ENCODE measurements around the gene PPFIA2.
A peak's percentile ranks its signal among the peaks of the same experiment; 100 is the strongest.

The PPFIA2 gene

DNA sequence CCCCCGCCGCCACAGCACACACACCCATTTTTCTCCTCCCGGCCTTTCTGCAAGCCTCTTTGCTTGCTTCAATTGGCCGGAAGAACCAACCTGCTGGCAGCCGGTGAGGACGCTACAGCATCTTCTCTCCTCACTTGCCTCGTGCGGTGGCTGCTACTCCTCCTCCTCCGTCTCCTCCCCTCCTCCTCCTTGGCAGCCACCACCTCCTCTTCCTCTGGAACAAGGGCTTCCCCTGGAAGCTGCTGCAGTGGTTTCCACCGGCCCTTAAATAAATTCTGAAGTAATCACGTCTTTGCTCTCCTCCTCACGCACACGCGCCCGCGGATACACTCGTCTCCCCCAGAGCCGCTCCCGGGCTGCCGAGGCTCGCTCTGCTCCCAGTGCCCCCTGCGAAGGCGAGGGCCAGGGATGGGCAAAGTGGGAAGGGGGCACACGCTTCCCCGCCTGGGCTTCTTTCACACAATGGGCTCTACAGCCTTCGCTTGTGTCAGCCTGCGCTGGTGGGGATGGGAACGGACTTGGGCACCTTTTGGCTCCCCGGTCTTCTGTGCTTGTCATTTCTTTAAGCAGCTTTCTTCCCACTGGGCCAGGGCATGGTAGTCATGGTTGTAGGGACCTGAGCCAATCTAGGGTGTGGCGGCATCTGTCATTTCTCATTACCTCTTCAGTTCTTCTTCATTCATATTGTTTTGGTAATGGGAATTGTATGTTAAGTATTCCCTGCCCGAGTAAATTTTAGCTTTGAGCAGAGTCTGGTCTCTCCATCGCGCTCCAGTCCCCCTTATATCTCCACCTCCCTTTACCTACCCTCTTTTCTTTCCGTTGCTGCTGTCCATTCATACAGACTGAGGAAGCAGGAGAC is at the start of gene PPFIA2:
TSS of gene PPFIA2 (minus strand) at position 161 of the 862 bp plus-strand sequence.
- peak in 1 of 2 donors; percentile 7 for DNase-seq (ENCODE audit: low read depth in 2 of 2)

DNA sequence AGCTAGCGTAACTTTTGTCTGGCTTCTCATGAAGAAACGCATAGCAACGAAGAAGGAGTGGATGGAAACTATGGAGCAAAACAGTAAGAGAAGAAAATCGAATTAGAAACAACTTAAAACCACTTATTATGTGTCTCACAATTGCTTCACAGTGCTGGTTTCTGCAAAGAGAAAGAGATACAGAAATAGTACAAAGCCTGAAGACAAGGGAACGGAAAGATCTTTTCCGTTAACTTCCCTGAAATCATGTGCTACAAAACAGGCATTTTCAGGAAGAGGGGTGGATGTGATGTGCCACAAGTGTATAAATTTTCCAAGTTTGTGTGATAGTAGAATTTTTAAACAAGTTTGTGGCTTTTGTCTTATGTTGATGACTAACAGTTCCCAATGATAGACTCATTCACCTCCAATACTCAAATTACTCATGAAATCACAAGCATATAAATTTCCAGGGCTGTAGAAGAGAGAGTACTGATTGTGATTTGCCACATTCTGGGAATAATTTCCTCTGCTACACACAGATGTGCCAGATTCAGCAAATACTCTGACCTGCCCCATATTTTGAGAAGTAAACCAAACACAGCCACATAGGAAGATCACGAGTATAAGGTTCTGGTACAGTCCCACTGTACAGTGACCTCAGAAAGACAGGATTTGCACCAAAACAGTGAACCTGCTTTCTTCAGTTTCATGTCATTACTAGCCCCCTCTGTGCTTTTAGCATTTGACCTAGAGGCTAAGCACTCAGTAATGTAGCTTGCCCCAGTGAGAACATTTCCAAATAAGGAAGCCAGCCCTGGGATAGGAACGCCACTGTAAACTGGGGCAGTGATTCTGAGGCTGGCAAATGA is 41.4 kb upstream of the PPFIA2 start:
- DNase-seq (ENCODE audit: low read depth in 2 of 2): no peak

GRCh38 chr12:81798294-81798693 is 39.1 kb upstream of the PPFIA2 start:
- DNase-seq (ENCODE audit: low read depth in 2 of 2): no peak

- no peak for DNase-seq (ENCODE audit: low read depth in 2 of 2)
Measured at GRCh38 chr12:81797100-81797499, 38.0 kb upstream of the PPFIA2 start.

GRCh38 chr12:81792666-81793065 is 33.5 kb upstream of the PPFIA2 start:
- DNase-seq (ENCODE audit: low read depth in 2 of 2): no peak

- DNase-seq (ENCODE audit: low read depth in 2 of 2): no peak
Measured at GRCh38 chr12:81779216-81779615, 20.1 kb upstream of the PPFIA2 start.

DNA sequence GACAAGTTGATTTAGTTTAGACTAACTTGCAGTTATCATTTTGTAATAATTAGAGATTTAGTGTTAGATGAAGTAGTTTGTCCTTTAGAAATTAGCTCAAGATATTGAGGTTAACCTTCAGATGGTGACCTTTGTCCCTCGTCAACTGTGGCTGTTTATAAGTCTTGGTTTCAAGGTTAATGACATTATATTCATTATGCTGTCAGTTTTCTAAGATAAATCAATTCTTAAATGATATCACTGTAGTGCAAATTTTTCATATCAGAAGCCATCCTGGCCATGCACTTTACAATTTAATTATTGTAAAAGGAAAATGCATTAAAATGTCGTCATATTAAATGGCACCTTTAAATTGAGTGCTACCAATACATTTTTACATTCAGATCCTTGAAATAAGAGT is 19.6 kb upstream of the PPFIA2 start:
- no peak for DNase-seq (ENCODE audit: low read depth in 2 of 2)

DNA sequence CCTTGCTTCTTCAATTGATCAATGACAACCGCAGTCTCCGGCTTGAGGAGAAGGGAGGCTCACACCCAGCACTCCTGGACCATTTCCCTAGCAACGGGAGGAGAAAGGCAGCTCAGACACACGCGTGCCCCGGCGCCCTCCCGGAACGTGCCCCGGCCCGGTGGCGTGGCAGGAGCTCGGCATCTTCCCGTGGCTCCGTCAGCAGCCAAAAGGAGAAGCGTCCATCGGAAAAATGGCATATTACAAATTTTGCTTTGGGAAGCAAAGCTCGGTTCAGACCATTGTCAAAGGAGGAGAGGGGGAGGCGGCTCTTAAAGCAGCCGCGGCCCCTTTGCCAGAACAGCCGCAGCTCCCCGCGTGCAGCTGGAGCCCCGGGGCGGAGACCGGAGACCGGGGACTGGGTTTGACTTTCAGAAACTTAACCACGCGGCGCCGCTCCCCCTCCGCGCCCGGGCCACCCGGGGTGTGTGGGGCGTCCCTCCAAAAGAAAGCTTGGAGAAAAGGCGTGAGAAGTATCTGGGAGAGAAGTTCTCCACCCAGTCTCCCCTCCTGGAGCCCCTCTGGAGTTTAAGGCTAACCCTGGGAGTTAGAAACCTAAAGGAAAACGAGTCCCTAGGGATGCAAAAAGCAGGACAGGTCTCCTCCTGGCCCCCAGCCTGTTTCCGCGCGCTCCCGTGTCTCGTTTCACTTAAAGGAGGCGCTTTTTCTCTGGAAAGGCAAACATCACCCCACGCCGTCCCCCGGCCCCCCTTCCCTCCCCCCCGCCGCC is 545 bp downstream of the PPFIA2 start:
- no peak for DNase-seq (ENCODE audit: low read depth in 2 of 2)

GRCh38 chr12:81757731-81758365 is 1.3 kb downstream of the PPFIA2 start:
- DNase-seq (ENCODE audit: low read depth in 2 of 2): no peak

DNA sequence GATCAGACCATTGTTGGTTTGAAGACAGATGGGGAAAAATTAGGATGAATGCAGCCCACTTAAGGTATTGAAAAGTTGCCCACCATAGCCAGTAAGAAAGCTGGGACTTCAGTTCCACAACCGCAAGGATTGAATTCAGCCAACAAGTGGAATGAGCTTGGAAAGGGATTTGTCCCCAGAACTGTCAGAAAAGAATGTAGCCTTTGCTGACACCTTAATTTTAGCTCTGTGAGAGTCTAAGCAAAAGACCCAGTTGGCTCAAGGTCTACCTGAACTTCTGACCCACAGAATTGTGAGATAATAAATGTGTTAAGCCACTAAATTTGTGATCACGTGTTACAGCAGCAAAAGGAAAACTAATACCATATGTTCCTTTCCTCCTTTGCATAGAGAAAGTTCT is 29.4 kb downstream of the PPFIA2 start:
- DNase-seq (ENCODE audit: low read depth in 2 of 2): no peak

- no peak for DNase-seq (ENCODE audit: low read depth in 2 of 2)
Measured at GRCh38 chr12:81727391-81727790, 31.8 kb downstream of the PPFIA2 start.

GRCh38 chr12:81726634-81727033 is 32.5 kb downstream of the PPFIA2 start:
- no peak for DNase-seq (ENCODE audit: low read depth in 2 of 2)

DNA sequence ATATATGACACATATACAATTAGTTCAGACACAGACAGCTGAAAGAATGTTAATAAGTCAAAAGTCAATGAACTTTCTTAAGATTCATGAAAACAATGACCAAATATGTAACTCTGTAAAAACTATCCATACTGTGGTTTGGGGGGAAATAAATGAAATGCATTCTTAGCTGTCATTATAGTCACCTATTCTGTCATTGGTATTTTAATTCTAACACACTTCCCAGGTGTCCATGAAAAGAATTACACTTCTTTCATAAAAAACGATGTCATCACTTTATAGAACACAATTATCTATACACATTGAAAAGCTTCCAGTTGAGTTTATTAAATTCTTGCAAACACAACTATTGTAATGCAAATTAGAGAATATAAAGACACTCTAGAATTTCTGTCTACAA is 35.8 kb downstream of the PPFIA2 start:
- no peak for DNase-seq (ENCODE audit: low read depth in 2 of 2)

- DNase-seq (ENCODE audit: low read depth in 2 of 2): no peak
Measured at GRCh38 chr12:81722004-81722403, 37.1 kb downstream of the PPFIA2 start.

GRCh38 chr12:81718616-81719015 is 40.5 kb downstream of the PPFIA2 start:
- no peak for DNase-seq (ENCODE audit: low read depth in 2 of 2)

DNA sequence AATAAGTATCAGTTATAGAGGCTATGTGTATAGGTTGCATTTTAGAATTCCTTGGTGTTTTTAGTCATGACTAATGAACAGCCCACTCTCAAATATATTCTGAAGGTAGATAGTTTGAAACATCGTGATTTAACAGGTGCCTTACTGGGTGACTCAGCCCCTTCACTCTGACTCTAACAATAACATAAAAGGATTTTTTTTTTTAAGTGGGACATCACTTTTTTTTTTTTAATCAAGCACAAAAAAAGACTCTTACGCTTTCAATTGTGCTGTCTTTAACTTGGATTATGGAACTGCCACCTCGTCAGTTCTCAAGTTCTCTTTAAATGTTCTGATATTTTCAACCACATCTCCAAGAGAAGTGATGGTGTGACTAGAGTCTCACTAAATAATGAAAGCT is 46.6 kb downstream of the PPFIA2 start:
- DNase-seq (ENCODE audit: low read depth in 2 of 2): no peak

DNA sequence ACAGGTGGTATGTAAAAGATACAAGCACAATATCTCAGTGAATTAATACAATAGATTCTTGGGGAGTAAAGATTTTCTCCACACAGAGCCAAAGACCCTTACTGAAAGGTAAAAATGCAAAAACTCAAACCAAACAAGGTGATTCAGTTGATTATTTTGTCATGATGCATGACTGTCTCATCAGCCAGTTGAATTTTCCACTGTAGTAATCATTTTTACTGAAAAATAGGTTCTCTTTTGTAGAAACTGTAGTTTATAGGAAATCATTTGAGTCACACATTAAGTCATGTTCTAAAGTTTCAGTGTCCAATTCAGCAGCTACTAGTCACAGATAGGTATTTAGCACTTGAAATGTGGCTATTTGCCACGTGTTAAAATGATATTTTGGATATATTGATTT is 53.6 kb downstream of the PPFIA2 start:
- no peak for DNase-seq (ENCODE audit: low read depth in 2 of 2)

GRCh38 chr12:81699551-81699950 is 59.6 kb downstream of the PPFIA2 start:
- no peak for DNase-seq (ENCODE audit: low read depth in 2 of 2)

- DNase-seq (ENCODE audit: low read depth in 2 of 2): no peak
Measured at GRCh38 chr12:81692008-81692407, 67.1 kb downstream of the PPFIA2 start.

DNA sequence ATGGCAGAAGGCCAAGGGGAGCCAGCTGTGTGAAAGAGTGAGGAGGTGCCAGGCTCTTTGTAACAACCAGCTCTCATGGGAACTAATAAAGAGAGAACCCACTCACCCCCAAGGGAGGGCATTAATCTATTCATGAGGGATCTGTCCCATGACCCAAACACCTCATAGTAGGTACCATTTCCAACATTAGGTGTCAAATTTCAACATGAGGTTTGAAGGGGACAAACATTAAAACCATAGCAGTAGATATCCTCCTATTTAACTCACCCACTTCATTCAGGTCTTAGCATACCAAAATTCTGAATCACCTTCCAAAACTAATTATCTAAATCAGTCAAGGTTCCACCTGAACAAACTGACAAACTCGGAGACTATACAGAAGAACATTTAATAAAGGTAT is 75.3 kb downstream of the PPFIA2 start:
- no peak for DNase-seq (ENCODE audit: low read depth in 2 of 2)

- DNase-seq (ENCODE audit: low read depth in 2 of 2): no peak
Measured at GRCh38 chr12:81679614-81680013, 79.5 kb downstream of the PPFIA2 start.

DNA sequence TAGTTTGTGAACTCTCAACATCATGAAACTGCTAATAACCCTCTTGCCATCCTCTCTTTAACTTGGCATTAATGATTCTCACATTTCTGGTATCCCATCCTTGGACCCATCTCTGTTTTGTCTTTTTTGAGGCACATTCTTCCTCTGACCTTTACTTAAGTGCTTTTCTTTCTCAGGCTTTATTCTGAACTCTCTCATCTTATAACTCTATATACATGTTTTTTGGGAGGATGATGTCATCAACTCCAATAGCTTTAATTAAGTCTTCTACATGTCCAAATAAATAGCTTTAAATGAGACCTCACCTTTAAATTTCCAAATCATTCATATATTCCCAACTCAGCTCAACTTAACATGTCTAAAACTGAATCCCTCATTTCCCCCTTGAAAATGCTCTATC is 88.4 kb downstream of the PPFIA2 start:
- DNase-seq (ENCODE audit: low read depth in 2 of 2): no peak

Measured in stimulated activated CD8-positive, alpha-beta memory T cell treated with anti-CD3 and anti-CD28 coated beads, Interleukin-15, amount 100 ng/mL, for 48 hours (primary cell).